Stimulated activated CD8-positive, alpha-beta memory T cell treated with anti-CD3 and anti-CD28 coated beads, Interleukin-4, amount 100 ng/mL, for 24 hours (primary cell): ENCODE data around the gene USP19.
A peak's percentile ranks its signal among the peaks of the same experiment; 100 is the strongest.

Experiments used
- DNase-seq: peaks from one replicate; pipeline ENCODE4 v3.0.0-alpha.2; 2020; ENCODE audit warnings: low read depth

The USP19 gene

DNA sequence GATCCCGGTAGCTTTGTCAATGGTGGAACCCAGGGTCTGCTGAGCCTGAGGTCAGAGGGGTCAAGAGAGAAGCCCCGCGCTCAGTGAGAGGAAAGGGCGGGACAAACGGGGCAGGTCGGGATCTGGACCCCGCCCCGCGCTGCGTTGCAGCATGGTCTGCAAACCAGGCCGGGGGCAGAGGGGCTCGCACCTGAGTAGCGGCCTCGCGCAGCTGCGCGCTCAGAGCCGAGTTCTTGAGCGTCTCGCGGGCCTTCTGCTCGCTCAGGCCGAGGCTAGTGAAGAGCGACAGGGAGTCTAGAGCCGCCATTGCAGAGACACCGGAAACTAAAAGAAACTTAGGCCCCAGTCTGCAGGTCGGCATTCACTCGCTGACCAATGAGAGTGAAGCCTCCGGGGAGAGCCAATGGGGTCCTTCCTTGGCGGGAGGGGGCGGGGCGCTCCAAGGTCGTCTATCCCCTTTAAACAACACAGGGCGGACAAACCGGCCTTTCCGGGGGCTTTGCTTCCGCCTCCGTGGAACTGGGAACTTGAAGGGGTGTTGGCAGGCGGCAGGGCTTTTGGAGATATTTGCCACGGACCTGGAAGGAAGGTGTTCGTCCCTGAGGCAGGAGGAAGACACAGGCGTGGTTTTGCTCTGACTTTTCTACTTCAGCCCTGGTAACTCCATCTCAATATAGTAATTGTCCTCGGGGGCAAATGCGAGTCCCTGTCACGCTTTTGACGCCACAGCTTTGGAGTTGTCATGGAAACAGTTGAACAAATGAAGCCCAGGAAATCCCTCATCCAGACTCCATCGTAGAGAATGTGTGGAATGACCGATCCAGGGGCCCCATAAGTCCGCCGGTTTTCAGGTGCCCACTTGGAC, 16.0 kb downstream of the USP19 start, which contains the start of gene QARS1:
QARS1 (minus strand) TSS at position 331 of the 865 bp plus-strand sequence; CDS start at position 307, 24 bp downstream.
- DNase-seq: peak; percentile 84

DNA sequence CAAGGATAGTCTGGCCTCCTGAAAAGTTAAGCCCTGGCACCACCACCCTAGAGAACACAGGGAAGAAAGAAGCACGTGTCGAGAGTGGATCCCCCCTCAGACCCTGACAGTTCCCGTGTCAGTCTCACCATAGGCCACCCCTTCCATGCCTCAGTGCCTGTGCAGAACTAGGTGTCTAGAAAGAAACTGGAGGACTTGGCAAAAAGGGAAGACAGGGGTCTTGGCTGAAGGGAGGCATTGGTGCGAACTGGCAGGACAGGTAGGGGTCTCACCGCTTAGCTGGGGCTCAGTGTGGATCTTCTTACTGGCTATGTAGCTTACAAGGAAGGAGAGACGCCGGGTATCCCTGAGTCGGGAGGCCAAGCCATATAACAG, 16.6 kb downstream of the USP19 start:
- DNase-seq: no peak

DNA sequence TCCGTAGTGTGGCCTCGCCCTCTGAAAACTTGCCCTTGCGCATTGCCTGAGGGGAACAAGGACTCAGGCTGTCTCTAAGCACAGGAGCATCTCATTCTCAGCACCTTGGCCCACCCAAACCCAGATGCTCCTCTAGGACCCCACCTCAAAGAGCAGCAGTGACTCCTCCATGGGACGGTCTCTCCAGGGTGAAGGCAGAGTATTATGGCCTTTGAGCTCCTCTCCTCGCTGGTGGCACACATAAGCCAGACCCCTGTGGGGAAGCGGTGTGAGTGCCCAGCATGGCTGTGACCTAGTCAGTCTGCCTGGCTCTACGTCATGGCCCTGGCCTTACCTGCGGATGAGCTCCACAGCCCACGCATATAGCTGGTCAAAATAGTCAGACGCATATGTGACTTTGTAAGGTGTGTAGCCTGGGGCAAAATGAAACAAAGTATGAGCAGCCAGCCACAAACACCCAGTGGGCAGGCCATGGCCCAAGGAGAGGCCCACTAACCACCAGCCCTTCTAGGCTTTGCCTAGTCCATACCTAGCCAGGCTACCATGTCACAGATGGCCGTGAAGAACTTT, 20.5 kb downstream of the USP19 start:
- DNase-seq: no peak

DNA sequence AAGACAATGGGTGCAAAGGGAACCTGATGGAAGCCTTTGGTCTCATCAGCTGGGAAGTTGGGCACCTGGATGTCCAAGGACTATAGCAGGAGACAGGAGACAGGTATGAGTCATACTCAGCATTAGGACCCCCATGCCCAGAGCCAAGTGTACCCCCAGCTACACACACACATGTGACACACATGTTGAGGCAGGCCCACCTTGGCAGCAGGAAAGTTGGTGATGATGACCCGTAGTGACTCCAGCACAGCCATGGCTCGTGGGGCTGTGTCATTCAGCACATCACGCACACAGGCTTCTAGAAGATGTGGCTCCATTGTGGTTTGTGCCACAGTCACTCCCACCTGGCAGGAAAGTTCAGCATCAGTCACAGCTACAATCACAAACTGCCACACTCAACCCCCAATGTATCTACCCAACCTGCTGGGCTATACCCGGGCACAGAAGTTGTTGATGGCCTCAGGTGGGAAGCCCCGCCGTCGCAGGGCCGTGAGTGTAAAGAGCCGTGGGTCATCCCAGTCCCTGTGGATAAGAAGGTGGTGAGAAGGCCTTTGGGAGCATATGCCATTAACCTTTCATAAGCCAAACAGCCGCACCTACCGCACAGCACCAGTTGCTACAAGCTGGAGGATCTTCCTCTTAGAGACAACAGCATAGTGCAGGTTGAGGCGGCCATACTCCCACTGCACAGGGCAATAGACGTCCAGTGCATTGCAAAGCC, 21.6 kb downstream of the USP19 start:
- DNase-seq: no peak

DNA sequence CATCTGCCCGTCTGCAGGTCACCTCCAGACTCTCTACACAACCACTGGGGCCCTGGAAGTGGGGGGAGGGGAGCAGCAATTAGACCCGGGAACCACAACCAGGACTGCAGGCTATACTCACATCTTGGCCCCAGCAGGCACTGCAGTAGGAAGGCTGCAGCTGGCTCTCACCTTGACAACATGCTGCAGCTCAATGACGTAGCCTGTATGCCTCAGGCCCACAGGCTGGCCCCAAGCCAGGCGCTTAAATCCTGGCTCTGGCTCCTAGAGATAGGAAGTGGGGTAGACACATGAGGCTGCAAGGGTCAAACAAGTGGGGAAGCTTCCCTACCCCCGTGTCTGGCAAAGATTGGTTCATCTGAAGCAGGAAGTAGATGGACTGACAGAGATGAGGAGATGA, 22.2 kb downstream of the USP19 start:
- no peak for DNase-seq

DNA sequence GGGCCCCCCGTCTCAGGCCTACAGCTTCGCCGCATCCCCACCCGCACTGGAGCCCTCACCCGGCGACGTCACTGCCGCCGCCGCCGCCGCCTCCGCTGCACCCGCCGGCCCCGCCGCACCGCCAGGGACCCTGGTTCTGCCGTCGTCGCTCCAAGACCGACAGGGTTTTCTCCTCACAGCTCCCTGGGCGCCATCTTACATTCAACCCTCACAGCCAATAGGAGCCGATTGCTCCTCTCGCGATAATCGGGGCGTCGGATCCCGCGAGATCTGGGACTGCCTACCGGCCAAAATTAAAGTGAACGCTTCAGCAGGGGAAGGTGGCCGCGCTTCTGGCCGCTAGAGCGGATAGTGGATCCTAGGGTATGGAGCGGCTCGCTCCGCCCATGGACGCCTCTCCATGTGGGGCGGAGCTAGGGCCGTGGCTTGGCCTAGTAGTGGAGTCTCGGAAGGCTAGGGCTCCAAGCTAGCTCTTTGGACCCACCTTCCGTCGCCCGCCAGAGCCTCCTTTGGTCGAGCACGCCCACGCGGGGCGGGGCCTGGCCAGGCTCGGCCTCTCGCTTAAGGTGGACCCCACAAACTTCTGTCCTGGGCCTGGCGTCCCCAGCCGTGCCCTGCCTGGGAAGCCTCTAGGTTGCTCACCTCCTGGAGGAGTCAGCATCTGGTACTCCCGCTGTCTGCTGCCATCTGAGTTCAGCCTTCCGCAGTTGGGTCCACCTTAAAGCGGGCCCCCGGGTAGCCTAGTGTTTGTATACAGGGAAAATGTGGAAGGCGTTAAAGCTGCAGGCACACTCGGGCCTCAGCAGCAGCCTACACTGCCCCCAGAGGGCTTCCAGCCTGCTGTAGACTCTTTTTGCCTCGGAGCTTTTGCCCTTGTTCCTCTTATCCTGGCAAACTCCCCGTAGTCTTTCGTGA, 26.5 kb downstream of the USP19 start, which contains the start of gene QRICH1:
QRICH1 (minus strand) TSS at position 219 of the 915 bp plus-strand sequence. CDS start 17,054 bp downstream, outside the sequence.
- DNase-seq: peak; percentile 90

DNA sequence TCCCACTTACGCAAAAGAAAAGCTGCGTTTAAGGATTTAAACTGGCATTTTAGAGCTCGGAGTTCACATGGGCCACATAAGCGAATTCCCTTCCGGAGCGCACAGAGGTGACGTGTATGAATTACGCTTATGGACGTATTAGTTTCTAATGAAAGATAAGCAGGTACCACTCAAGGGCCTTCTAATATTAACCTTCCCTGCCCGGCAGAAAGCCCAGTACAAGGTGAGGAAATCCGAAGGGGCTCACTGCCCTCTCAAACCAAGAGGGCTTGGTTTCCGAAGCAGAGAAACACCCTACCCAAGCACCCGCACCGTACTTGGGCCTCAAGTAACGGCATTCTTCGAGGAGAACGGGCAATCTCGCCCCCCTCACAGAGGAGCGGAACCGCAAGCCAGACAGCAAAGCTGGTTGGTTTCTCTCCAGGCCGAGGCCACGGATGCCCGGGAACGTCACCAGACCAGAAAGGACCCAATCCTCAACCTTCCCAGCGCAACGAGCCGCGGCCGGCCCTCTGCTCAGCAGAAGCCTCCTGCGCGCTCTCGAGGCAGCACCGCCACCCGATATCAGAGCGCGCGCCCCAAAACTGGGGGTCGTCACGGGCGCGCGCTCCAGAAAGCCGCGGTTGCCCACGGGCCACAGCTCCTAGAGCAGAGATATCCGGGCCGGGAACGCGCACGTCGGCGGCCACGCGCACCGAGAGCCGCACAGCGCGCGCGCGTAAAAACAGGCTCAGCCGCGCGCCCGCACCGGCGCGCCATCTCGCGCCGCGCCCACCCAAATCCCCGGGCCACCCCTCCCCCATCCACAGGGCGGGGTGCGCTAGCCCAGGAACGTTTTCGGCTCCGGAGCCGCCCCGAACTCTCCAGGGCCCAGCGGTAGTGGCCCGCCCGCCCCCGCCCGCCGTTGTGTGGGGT, 27.4 kb downstream of the USP19 start:
- peak; percentile 78 for DNase-seq

DNA sequence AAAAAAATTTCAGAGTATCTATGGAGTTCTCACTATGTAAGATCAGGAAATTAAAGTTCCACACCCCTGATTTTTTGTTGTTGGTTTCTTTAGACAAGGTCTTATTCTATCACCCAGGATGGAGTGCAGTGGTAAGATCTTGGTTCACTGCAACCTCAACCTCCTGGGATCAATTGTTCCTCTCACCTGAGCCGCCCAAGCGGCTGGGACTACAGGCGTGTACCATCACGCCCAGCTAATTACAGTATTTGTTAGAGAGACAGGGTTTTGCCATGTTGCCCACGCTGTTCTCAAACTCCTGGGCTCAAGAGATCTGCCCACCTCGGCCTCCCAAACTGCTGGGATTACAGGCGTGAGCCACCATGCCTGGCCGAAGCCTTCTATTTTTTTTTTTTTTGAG, 39.2 kb downstream of the USP19 start:
- no peak for DNase-seq

DNA sequence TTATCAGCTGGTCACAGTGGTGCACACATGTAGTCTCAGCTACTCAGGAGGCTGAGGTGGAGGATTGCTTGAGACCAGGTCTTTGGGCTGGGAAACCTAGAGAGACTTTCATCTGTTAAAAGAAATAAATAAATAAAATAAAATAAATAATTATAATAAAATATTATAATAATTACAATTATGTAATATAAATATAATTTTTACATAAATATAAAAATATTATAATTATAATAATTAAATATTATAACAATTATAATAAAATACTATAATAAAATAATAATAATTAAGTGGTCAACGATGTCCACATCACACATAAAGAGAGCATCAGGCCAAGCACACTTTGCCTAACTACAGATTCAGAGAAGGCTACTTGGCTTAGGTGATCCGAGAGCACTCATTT, 41.4 kb downstream of the USP19 start:
- DNase-seq: no peak

DNA sequence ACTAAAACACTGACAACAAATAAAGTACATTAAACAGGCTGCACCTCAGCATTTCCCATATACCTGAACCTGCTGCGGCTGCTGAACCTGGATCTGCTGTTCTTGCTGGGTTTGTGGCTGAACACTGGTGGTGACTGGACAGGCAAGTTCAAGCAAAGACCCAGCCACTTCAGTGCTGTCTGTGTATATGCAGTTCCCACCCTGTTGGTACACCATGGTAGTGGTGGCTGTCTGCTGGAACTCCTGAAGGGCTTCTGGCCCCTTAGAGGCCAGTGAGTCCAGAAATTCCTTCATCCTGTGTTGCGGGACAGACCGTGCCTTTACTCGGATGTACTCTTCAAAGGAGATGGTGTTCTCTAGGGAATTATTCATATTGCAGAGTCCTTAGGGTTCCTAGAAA, 44.0 kb downstream of the USP19 start:
- DNase-seq: no peak

DNA sequence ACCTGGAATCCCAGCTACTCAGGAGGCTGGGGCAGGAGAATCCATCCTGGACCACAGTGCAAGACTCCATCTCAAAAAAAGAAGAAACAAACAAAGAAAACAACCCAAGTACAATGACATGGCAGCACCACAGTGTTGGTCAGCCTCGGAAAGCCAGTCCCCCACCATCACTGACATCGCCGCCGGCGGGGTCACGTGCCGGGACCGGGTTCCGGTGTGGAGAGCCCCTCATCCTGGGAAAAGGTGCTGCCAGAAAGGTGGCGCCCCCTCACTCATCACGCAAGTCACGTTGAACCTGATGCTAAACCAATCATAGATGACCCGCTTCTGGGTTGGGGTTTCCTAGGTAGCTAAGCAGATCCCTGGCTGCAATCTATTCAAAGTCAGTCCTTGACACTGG, 44.5 kb downstream of the USP19 start:
- no peak for DNase-seq
